Measurements from ENCODE around the gene PRKCH. TPM values are rescaled to one million over a fixed set of nuclear protein-coding genes. Genes with fewer than 3 reads are reported as not detected.

Gene PRKCH
- total and polyA plus RNA-seq, 2 experiments from 2014 or later: 7.1 to 11.2 TPM

DNA sequence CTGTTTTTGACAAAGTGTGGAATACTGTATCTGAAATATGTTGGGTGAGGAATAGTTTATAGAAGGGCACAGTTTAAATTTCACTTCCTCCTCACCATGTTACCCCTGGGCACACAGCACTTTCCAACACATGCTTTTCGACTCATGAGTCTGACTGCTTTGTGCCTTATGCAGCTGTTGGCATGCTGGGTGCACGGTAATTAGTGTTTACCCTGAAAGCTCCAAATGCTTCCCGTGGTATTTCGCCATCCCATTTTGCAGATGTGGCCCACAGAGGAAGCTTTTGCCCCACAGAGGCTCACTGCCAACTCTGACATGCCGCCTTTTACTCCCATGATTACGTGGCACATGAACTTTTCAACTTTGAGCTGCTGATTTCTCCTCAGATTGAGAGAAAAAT, 168.6 kb downstream of the PRKCH start:
- Histone ChIP-seq H2AFZ (no peak overlapping the region), H4K20me1 (ENCODE audit: insufficient read depth, poor library complexity, severe bottlenecking) (no peaks in the 10 kb centered on the region), H3K9me2 (replicated peaks; ENCODE audit: insufficient read depth) (no peaks in the 10 kb centered on the region), H3K27me3 (no peaks in the 10 kb centered on the region), H3K9me3 (ENCODE audit: low read depth) (no peaks in the 10 kb centered on the region), H3K36me3 (replicated peaks; ENCODE audit: insufficient read depth, low read depth) (no peaks in the 10 kb centered on the region), H3K4me2 (no peak overlapping the region), H3K4me1 (ENCODE audit: insufficient read depth) (peaks cover 18% of the 10 kb centered on the region), H3K79me2 (no peaks in the 10 kb centered on the region), H3K27ac (no peak overlapping the region), H3K4me3 (no peak overlapping the region)
- WGBS (ENCODE audit: low lambda C conversion rate, missing lambda C conversion rate): 75% methylated on average over 6 of the region's 6 CpGs
- no peak for DNase-seq (ENCODE audit: low spot score)
- TF ChIP-seq EZH2 (IDR thresholded peaks at IDR 0.05; ENCODE audit: borderline replicate concordance): no peak
- no peak for TF ChIP-seq EZH2phosphoT487 (IDR thresholded peaks at IDR 0.05; ENCODE audit: low read depth, severe bottlenecking, unreplicated experiment)
- TF ChIP-seq, protein P1, sequence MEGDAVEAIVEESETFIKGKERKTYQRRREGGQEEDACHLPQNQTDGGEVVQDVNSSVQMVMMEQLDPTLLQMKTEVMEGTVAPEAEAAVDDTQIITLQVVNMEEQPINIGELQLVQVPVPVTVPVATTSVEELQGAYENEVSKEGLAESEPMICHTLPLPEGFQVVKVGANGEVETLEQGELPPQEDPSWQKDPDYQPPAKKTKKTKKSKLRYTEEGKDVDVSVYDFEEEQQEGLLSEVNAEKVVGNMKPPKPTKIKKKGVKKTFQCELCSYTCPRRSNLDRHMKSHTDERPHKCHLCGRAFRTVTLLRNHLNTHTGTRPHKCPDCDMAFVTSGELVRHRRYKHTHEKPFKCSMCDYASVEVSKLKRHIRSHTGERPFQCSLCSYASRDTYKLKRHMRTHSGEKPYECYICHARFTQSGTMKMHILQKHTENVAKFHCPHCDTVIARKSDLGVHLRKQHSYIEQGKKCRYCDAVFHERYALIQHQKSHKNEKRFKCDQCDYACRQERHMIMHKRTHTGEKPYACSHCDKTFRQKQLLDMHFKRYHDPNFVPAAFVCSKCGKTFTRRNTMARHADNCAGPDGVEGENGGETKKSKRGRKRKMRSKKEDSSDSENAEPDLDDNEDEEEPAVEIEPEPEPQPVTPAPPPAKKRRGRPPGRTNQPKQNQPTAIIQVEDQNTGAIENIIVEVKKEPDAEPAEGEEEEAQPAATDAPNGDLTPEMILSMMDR (IDR thresholded peaks at IDR 0.05; ENCODE audit: poor library complexity): no peak

DNA sequence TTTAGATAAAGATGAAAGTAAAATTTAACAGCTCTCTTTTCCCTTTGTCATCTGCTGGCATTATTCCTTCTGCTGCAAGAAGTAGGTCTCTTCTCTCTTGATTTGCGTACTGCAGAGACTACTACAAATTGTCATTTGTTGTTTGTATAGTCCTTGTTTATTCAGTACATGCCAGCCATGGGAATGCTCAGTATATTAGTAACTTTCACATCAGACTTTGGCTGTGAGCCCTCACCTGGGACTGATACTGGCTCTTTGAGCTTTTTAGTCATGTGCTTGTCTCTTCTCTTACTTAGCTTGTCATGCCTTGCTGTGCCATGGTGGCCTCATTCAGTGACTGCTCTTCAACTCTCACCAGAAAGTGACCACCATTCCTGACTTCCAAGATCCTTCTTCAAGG, 169.8 kb downstream of the PRKCH start:
- no peak overlapping the region for H3K4me2 ChIP-seq
- TF ChIP-seq, protein P1 (IDR thresholded peaks at IDR 0.05; ENCODE audit: poor library complexity): no peak
- TF ChIP-seq EZH2 (IDR thresholded peaks at IDR 0.05; ENCODE audit: borderline replicate concordance): no peak
- no peak for TF ChIP-seq EZH2phosphoT487 (IDR thresholded peaks at IDR 0.05; ENCODE audit: low read depth, severe bottlenecking, unreplicated experiment)
- H3K4me1 ChIP-seq (ENCODE audit: insufficient read depth): peaks cover 18% of the 10 kb centered on the region
- no peaks in the 10 kb centered on the region for H3K27me3 ChIP-seq
- no peaks in the 10 kb centered on the region for H3K79me2 ChIP-seq
- no peaks in the 10 kb centered on the region for H3K36me3 ChIP-seq (replicated peaks; ENCODE audit: insufficient read depth, low read depth)
- no peak overlapping the region for H3K27ac ChIP-seq
- no peaks in the 10 kb centered on the region for H4K20me1 ChIP-seq (ENCODE audit: insufficient read depth, poor library complexity, severe bottlenecking)
- H3K4me3 ChIP-seq: no peak overlapping the region
- no peaks in the 10 kb centered on the region for H3K9me2 ChIP-seq (replicated peaks; ENCODE audit: insufficient read depth)
- DNase-seq (ENCODE audit: low spot score): peak; percentile 24
- no peak overlapping the region for H2AFZ ChIP-seq
- WGBS (ENCODE audit: low lambda C conversion rate, missing lambda C conversion rate): 0% methylated on average over 1 of the region's 1 CpG
- H3K9me3 ChIP-seq (ENCODE audit: low read depth): no peaks in the 10 kb centered on the region

DNA sequence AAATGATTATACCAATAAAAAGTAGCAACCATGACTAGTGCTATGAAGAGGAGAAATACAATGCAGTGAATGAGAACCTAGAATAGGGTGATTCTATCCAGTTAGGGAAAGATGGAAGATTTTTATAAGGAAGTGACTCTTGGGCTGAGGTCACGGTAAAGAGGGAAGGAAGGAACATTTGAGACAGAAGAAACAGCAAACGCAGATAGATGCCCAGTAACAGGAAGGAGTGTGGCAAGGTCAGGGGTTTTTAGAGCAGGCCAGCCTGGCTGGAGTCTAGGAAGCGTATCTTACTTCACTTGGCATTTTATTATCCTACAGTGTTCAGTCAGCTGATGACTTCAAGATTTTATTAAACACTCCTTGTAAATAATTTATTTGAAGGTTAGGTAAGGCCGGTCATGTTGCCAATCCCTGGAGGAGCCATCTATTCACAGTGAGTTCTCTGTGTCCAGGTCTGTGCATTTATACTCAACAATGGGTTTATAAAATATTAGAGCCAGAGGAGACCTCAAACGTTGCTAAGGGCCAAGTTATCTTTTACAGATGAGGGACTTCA, 170.6 kb downstream of the PRKCH start:
- Histone ChIP-seq H3K4me2 (no peak overlapping the region), H3K36me3 (replicated peaks; ENCODE audit: insufficient read depth, low read depth) (no peaks in the 10 kb centered on the region), H3K27me3 (no peaks in the 10 kb centered on the region), H4K20me1 (ENCODE audit: insufficient read depth, poor library complexity, severe bottlenecking) (no peaks in the 10 kb centered on the region), H3K4me1 (ENCODE audit: insufficient read depth) (peaks cover 18% of the 10 kb centered on the region), H3K4me3 (no peak overlapping the region), H3K9me2 (replicated peaks; ENCODE audit: insufficient read depth) (no peaks in the 10 kb centered on the region), H2AFZ (no peak overlapping the region), H3K79me2 (no peaks in the 10 kb centered on the region), H3K9me3 (ENCODE audit: low read depth) (no peaks in the 10 kb centered on the region), H3K27ac (no peak overlapping the region)
- DNase-seq (ENCODE audit: low spot score): no peak
- TF ChIP-seq, protein P1 (IDR thresholded peaks at IDR 0.05; ENCODE audit: poor library complexity): no peak
- TF ChIP-seq EZH2 (IDR thresholded peaks at IDR 0.05; ENCODE audit: borderline replicate concordance) (no peak), EZH2phosphoT487 (IDR thresholded peaks at IDR 0.05; ENCODE audit: low read depth, severe bottlenecking, unreplicated experiment) (no peak)
- WGBS (ENCODE audit: low lambda C conversion rate, missing lambda C conversion rate): 86% methylated on average over 5 of the region's 5 CpGs

Data from hepatocyte (in vitro differentiated cells).